Spleen (tissue), 7 donors: Measurements from ENCODE around the gene NRIP2.

ENCODE experiments used
- CTCF ChIP-seq, 11 experiments: fragments of 200-600 bp in 7 of 11; fragments of 450-650 bp in 4 of 11; sonication (generic) in 4 of 11; IDR thresholded peaks in 8 of 11; conservative IDR thresholded peaks in 3 of 11; 1 replicate in 7 of 11; 2 replicates in 4 of 11; pipeline versions ENCODE4 v1.4.0 to v1.8.0; 2016 to 2021; ENCODE audit warnings: antibody characterized with exemption in 11 of 11, inconsistent platforms in 4 of 11, mild to moderate bottlenecking in 1 of 11
- POLR2A ChIP-seq, 3 donors: fragments of 450-650 bp; IDR thresholded peaks; one replicate each; pipeline ENCODE4 v1.5.1; 2017; ENCODE audit warnings: antibody characterized with exemption in 3 of 3, mild to moderate bottlenecking in 1 of 3
- donor health status: DM: no; HTN: no; CAD: no; lungs with moderate emphysema.
- donor health status: DM: no; HTN: no; CAD: no.
- donor health status: DM: no; HTN: no; CAD: no.

- no peak for TF ChIP-seq CTCF (IDR thresholded peaks at IDR 0.05 in 8 of 11, conservative IDR thresholded peaks at IDR 0.05 in 3 of 11)
- TF ChIP-seq POLR2A (IDR thresholded peaks at IDR 0.05): no peak
Observed at GRCh38 chr12:2832550-2833127, 2.2 kb downstream of the NRIP2 start.
